NCI-H1105 (cell line): ENCODE results near the gene NACA.
"Not testable (repeated sequence)": the region's sequence is repeated elsewhere in the genome, so short reads cannot be mapped to it uniquely, and the experiment has no call there.

ENCODE experiments used
- DNase-seq: peaks from one replicate; lab custom pipeline; 2025; lab: John Stamatoyannopoulos, UW

The NACA gene

GRCh38 chr12:56723889-56724700 is 1.0 kb downstream of the NACA start:
- no peak for DNase-seq

GRCh38 chr12:56723352-56723751 is 1.7 kb downstream of the NACA start:
- DNase-seq = no peak

GRCh38 chr12:56722832-56723231 is 2.3 kb downstream of the NACA start:
- DNase-seq = no peak

GRCh38 chr12:56721721-56722120 is 3.4 kb downstream of the NACA start:
- no peak for DNase-seq

- DNase-seq = no peak
These were observed 3.9 kb downstream of the NACA start for GRCh38 chr12:56721216-56721615.

- DNase-seq = no peak
These were observed 4.4 kb downstream of the NACA start for GRCh38 chr12:56720731-56721151.

GRCh38 chr12:56719056-56719455 is 6.0 kb downstream of the NACA start:
- DNase-seq = no peak

- no peak for DNase-seq
These were observed 6.5 kb downstream of the NACA start for GRCh38 chr12:56718636-56719035.

GRCh38 chr12:56718149-56718548 is 7.0 kb downstream of the NACA start:
- DNase-seq = no peak

GRCh38 chr12:56716933-56717880 is 7.9 kb downstream of the NACA start:
- no peak for DNase-seq

- DNase-seq = no peak
These were observed 8.6 kb downstream of the NACA start for GRCh38 chr12:56716458-56716857.

- no peak for DNase-seq
These were observed 9.3 kb downstream of the NACA start for GRCh38 chr12:56715798-56716197.

- DNase-seq = no peak
These were observed 10.6 kb downstream of the NACA start for GRCh38 chr12:56714431-56714929.

- no peak for DNase-seq
These were observed 11.8 kb downstream of the NACA start for GRCh38 chr12:56713345-56713744.

GRCh38 chr12:56709759-56710376 is 15.2 kb downstream of the NACA start:
- no peak for DNase-seq

- DNase-seq = not testable (repeated sequence)
These were observed 20.6 kb downstream of the NACA start for GRCh38 chr12:56704522-56704921.

- no peak for DNase-seq
These were observed 26.0 kb downstream of the NACA start for GRCh38 chr12:56699020-56699661.

- DNase-seq = no peak
These were observed 29.6 kb downstream of the NACA start for GRCh38 chr12:56695327-56696101.

- no peak for DNase-seq
These were observed 30.9 kb downstream of the NACA start for GRCh38 chr12:56694161-56694560.

- no peak for DNase-seq
These were observed 36.3 kb downstream of the NACA start for GRCh38 chr12:56688846-56689109.

GRCh38 chr12:56688129-56688845 is 36.8 kb downstream of the NACA start, which contains the start of gene PTGES3:
TSS of gene PTGES3 (minus strand) at chr12:56688284. CDS start at chr12:56687999, 285 bp downstream.
- peak; percentile 91 for DNase-seq
